ENCODE data around the gene SMIM32. TPM values are rescaled to one million over a fixed set of nuclear protein-coding genes. Genes with fewer than 3 reads are reported as not detected.

Gene SMIM32
- total RNA-seq, 1 donor from 2014 or later = not detected

- Mint-ChIP-seq H3K36me3 (ENCODE audit: unreplicated experiment) (peaks cover 2% of the 10 kb centered on the region), H3K9me3 (ENCODE audit: unreplicated experiment) (no peaks in the 10 kb centered on the region), H3K4me1 (ENCODE audit: unreplicated experiment) (peaks cover 11% of the 10 kb centered on the region)
These were observed 45.3 kb downstream of the SMIM32 start for GRCh38 chr5:136147632-136148031.

GRCh38 chr5:136146201-136146600, 46.8 kb downstream of the SMIM32 start:
- H3K27ac Mint-ChIP-seq (ENCODE audit: unreplicated experiment) = no peak overlapping the region
- H3K4me1 Mint-ChIP-seq (ENCODE audit: unreplicated experiment) = peaks cover 11% of the 10 kb centered on the region
- H3K9me3 Mint-ChIP-seq (ENCODE audit: unreplicated experiment) = no peaks in the 10 kb centered on the region
- no peak overlapping the region for H3K4me3 Mint-ChIP-seq (ENCODE audit: unreplicated experiment)
- no peak for DNase-seq (ENCODE audit: extremely low spot score, unreplicated experiment)
- no peak for TF ChIP-seq CTCF (IDR thresholded peaks at IDR 0.05)
- no peaks in the 10 kb centered on the region for H3K27me3 Mint-ChIP-seq (ENCODE audit: unreplicated experiment)
- peaks cover 2% of the 10 kb centered on the region for H3K36me3 Mint-ChIP-seq (ENCODE audit: unreplicated experiment)

More at GRCh38 chr5:136147632-136148031, 45.3 kb downstream of the SMIM32 start:
- H3K4me3 Mint-ChIP-seq (ENCODE audit: unreplicated experiment) = no peak overlapping the region
- DNase-seq (ENCODE audit: extremely low spot score, unreplicated experiment) = no peak
- H3K27me3 Mint-ChIP-seq (ENCODE audit: unreplicated experiment) = no peaks in the 10 kb centered on the region
- H3K27ac Mint-ChIP-seq (ENCODE audit: unreplicated experiment) = no peak overlapping the region
- TF ChIP-seq CTCF (IDR thresholded peaks at IDR 0.05) = no peak

DNA sequence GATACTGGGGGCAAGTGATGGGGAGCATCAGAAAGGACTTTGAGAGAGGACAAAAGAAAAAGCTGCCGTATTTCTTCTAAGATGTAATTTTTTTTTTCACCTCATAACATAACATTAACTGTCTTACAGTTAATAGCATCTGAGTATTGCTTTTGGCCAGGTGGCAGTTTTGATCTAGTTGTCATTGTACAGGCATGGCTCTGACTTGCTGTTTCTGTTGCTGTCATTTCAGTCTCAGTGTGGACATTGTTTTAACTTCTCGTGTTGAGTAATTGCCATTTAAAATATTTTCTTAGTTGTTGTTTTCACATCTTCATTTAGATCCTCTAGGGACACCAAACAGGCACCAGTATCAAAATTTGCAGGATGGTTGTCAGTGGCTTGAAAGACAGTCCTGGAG, 47.9 kb downstream of the SMIM32 start:
- no peak for TF ChIP-seq CTCF (IDR thresholded peaks at IDR 0.05)
- Mint-ChIP-seq H3K27me3 (ENCODE audit: unreplicated experiment) (no peaks in the 10 kb centered on the region), H3K27ac (ENCODE audit: unreplicated experiment) (no peak overlapping the region), H3K9me3 (ENCODE audit: unreplicated experiment) (no peaks in the 10 kb centered on the region), H3K36me3 (ENCODE audit: unreplicated experiment) (peaks cover 2% of the 10 kb centered on the region), H3K4me1 (ENCODE audit: unreplicated experiment) (peaks cover 10% of the 10 kb centered on the region), H3K4me3 (ENCODE audit: unreplicated experiment) (no peak overlapping the region)
- no peak for DNase-seq (ENCODE audit: extremely low spot score, unreplicated experiment)

DNA sequence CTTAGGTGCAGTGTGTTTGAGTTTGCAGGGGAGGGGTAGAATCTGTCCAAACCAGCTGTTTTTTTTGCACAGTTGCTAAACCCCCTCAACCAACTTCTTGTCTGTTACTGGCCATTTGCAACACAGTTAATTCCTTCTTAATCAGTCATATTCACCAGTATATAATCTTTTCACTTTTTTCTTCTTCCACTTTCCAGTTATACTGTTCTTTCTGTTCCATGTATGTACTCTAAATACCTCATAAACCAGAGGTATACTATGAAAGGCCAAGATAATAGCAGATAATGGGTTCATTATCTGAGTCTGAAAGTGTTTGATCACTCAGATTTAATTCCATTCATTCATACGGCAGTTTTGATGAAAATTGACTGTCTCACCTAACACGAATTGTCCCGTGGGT, 49.2 kb downstream of the SMIM32 start:
- no peak for TF ChIP-seq CTCF (IDR thresholded peaks at IDR 0.05)
- Mint-ChIP-seq H3K27me3 (ENCODE audit: unreplicated experiment) (no peaks in the 10 kb centered on the region), H3K4me3 (ENCODE audit: unreplicated experiment) (no peak overlapping the region), H3K27ac (ENCODE audit: unreplicated experiment) (no peak overlapping the region), H3K36me3 (ENCODE audit: unreplicated experiment) (peaks cover 2% of the 10 kb centered on the region), H3K4me1 (ENCODE audit: unreplicated experiment) (peaks cover 11% of the 10 kb centered on the region), H3K9me3 (ENCODE audit: unreplicated experiment) (no peaks in the 10 kb centered on the region)
- no peak for DNase-seq (ENCODE audit: extremely low spot score, unreplicated experiment)

DNA sequence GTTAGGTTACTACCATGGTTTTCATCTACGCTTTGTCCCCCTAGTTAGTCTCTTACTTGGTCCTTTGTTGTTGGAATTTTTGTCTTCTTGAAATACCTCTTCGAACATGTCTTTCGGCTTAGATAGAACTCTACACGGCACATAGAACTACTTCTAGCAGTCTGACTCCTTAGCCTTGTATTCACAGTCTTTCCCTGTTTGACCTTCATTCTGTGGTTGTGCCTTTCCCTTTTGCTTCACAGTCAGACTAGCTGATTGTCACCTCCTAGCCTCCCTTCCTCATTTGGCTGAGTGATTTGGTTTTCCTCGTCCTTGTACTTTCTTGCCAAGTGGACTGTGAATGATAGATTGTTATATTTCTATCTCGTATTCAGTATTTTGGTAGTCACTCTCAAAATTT, 49.6 kb downstream of the SMIM32 start:
- H3K9me3 Mint-ChIP-seq (ENCODE audit: unreplicated experiment) = no peaks in the 10 kb centered on the region
- no peak overlapping the region for H3K27ac Mint-ChIP-seq (ENCODE audit: unreplicated experiment)
- no peak for DNase-seq (ENCODE audit: extremely low spot score, unreplicated experiment)
- peaks cover 12% of the 10 kb centered on the region for H3K4me1 Mint-ChIP-seq (ENCODE audit: unreplicated experiment)
- H3K4me3 Mint-ChIP-seq (ENCODE audit: unreplicated experiment) = no peak overlapping the region
- H3K36me3 Mint-ChIP-seq (ENCODE audit: unreplicated experiment) = peaks cover 2% of the 10 kb centered on the region
- no peaks in the 10 kb centered on the region for H3K27me3 Mint-ChIP-seq (ENCODE audit: unreplicated experiment)
- no peak for TF ChIP-seq CTCF (IDR thresholded peaks at IDR 0.05)

Data from osteocyte (in vitro differentiated cells).